GM12801 (cell line): Measurements from ENCODE around the gene FAM78A.

Source experiments
- CTCF ChIP-seq: IDR thresholded peaks from one replicate; pipeline ENCODE4 v1.5.1; 2011; ENCODE audit warnings: control low read depth; ENCODE audit not compliant: insufficient read length; ENCODE audit errors: extremely low read depth

The FAM78A gene

GRCh38 chr9:131284856-131285255 is 8.5 kb upstream of the FAM78A start:
- no peak for TF ChIP-seq CTCF

DNA sequence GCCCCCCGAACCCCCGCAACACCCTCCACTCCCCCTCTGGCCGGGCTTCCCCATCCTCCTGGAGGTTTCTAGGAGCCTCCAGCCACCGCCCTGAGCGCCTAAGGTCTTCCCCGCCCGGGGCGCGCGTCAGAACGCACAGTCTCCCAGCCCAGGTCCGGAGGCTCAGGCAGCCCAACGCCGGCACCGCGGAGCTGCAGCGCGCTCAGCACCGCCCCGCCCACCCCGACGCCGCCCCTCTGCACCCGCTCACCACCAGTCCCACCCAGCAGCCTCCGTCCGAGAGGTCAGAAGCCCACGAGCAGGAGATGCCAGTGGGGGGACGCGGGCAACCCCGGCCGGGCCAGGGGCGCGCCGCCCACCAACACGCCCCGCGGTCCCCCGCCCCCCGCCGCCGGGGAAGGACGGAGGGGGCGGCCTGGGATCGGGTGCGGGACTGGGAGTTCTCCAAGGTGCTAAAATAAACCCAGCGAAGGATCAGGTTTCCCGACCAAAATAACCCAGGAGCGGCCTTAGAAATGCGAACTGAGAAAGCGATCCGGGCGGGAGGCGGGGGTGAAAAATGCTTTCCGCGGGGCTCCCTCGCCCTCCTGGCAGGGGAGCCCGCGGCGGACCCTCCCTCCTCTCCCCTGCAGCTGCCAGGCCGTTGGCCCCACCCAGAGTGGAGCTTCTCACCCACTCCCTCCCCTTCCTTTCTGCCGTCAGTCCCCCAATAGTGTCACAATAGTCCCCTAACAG is 6.5 kb upstream of the FAM78A start:
- TF ChIP-seq CTCF, result no peak

DNA sequence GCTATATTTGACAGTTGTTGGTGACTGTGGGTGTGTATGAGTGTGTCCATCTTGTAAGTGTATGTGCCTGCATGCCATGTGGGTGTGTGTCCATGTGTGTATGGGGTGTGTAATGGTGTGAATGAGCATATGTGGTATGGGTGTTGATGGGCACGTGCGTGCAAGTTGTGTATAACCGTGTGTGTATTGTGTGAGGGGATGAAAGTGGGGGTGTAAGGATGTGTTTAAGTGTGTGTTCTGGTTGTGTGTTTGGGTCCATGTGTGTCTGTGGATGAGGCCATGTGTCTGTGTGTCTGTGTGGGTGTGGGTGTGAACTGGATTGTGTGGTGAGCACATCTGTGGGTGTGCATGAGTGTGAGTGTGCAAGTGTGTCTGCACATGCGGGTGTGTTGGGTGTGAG is 5.9 kb upstream of the FAM78A start:
- TF ChIP-seq CTCF, result no peak

- no peak for TF ChIP-seq CTCF
These were observed 5.0 kb upstream of the FAM78A start for GRCh38 chr9:131281119-131281965.

GRCh38 chr9:131280660-131281059 is 4.3 kb upstream of the FAM78A start:
- TF ChIP-seq CTCF, result no peak

DNA sequence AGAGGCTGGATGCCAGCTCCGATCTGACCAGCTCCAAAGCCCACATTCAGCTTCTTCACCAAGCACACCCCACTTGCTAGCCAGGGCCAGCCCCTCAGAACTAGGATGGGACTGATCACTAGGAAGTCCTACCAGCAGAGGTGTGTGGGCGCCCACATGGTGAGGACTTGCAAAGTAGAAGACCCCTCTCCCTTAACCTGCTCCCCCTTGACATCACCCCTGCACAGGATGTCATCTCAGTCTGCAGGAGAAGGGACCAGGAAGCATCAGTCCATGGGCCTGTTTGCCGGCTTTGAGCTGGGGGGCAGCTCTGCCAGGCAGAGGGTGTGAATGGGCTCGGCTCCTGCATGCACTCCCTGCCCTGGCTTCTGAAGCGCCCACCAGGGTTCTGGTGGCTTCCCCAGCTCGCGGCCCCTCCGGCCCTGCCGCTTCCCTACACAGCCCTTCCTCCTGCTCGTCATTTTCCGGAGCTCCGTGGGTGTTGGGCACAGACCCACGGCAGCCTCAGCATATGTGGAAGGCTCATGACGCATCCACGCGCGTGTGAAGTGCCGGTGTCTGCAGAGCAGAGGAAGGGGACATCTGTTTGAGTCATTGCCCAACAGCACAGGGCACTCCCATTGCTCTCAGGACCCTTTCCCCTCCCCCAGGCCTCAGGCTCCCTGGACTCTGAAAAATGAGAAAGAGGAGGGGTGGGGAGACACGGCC is 3.7 kb upstream of the FAM78A start:
- TF ChIP-seq CTCF, result no peak

DNA sequence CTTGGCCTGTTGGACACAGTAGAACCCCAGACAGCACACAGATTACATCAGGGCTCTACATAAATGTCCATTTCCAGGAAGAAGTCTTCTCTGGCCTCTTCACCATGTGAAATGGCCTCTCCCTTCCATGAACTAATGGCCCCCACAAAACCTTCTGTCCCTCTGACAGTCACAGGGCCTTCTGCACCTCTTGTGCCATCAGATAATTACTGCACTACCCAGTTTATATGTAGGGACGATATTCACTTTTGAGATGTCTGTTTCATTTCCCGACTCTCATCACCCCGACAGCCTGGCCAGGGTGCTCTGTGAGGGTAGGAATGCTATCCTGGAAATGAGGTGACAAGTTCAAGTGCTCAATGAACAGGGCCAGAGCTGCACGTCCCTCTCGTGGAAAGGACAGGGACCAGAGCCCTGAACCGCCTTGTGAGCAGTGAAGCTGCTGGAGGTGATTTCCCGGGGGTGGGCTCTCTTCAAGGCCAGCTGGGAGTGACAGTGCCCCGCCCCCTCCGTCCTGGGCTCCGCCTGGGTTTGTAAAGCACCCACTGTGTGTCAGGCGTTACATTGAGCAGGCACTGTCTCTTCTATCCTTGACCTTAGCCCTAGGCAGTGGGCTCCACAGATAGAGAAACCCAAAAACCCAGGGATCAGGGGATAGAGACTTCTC is 3.0 kb upstream of the FAM78A start:
- TF ChIP-seq CTCF, result no peak
